WERI-Rb-1 (cell line): ENCODE measurements around the gene LY6G6D.

Source experiments
- DNase-seq: peaks from one replicate; pipeline ENCODE4 v3.0.0-alpha.2; 2020
- H3K27ac ChIP-seq: fragments of 250-450 bp; sonication (Bioruptor Pico); 2 replicates; pipeline ENCODE4 v1.5.1; 2020; ENCODE audit warnings: mild to moderate bottlenecking, moderate library complexity
- H3K27me3 ChIP-seq: fragments of 250-450 bp; sonication (Bioruptor Pico); 2 replicates; pipeline ENCODE4 v1.5.1; 2021; ENCODE audit warnings: mild to moderate bottlenecking, low read depth, moderate library complexity; ENCODE audit not compliant: insufficient read depth, severe bottlenecking
- H3K36me3 ChIP-seq: fragments of 250-450 bp; sonication (Bioruptor Pico); 2 replicates; pipeline ENCODE4 v1.5.1; 2020; ENCODE audit warnings: mild to moderate bottlenecking, moderate library complexity
- H3K4me3 ChIP-seq: 2 replicates; pipeline ENCODE4 v1.5.1; 2011; ENCODE audit warnings: low read depth, mild to moderate bottlenecking, control low read depth, low read length
- H3K9me3 ChIP-seq: fragments of 250-450 bp; sonication (Bioruptor Pico); 2 replicates; pipeline ENCODE4 v1.5.1; 2021; ENCODE audit warnings: mild to moderate bottlenecking, moderate library complexity; ENCODE audit not compliant: severe bottlenecking
- TF ChIP-seq, protein P1 (sequence below): IDR thresholded peaks from 2 replicates; pipeline ENCODE4 v1.5.1; 2011; ENCODE audit warnings: low read depth, mild to moderate bottlenecking, control low read depth, inconsistent platforms, low read length

Gene LY6G6D

DNA sequence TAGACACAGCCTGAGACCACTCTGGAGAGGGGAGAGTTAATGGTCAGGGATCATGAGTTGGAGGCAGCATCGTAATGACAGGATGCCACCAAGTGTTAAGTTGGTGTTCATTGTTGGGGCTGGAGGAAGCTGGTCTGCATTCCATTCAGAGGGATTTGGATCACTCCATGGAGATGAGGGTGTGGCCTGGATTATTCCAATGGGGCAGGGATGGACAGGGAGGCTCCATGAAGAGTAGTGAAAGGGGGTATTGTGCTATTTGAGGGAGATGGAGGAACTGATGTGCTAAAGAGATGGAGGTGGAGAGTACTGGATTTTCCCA is 48.4 kb downstream of the LY6G6D start:
- no peak overlapping the region for H3K4me3 ChIP-seq
- TF ChIP-seq, protein P1, sequence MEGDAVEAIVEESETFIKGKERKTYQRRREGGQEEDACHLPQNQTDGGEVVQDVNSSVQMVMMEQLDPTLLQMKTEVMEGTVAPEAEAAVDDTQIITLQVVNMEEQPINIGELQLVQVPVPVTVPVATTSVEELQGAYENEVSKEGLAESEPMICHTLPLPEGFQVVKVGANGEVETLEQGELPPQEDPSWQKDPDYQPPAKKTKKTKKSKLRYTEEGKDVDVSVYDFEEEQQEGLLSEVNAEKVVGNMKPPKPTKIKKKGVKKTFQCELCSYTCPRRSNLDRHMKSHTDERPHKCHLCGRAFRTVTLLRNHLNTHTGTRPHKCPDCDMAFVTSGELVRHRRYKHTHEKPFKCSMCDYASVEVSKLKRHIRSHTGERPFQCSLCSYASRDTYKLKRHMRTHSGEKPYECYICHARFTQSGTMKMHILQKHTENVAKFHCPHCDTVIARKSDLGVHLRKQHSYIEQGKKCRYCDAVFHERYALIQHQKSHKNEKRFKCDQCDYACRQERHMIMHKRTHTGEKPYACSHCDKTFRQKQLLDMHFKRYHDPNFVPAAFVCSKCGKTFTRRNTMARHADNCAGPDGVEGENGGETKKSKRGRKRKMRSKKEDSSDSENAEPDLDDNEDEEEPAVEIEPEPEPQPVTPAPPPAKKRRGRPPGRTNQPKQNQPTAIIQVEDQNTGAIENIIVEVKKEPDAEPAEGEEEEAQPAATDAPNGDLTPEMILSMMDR = no peak; the same call in 1 of the 2 replicates
- H3K36me3 ChIP-seq = no peaks in the 10 kb centered on the region
- H3K27me3 ChIP-seq = no peaks in the 10 kb centered on the region
- H3K9me3 ChIP-seq = peaks cover 5% of the 10 kb centered on the region
- DNase-seq = peak; percentile 83
- H3K27ac ChIP-seq = no peak overlapping the region

DNA sequence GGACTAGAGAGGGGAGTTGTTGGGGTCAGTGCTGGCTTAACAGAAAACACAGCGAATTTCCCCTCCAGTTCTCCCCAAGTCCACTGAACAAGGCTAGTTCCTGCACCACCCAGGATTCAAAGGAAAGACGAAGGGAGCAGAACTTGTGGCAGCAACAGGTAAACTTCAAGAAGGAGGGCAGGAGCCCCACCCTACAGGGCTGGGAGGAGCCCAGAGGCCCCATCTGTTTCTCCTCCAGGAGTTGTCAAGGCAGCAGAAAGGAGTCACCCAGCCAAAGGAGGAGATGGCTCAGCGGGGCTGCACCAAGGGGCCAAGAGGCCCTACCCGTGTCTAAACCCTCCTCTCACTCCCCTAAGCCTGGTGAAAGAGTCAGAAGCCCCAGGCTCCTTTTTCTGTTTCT is 49.0 kb downstream of the LY6G6D start:
- no peak overlapping the region for H3K4me3 ChIP-seq
- TF ChIP-seq, protein P1 = no peak
- no peak overlapping the region for H3K27ac ChIP-seq
- no peaks in the 10 kb centered on the region for H3K27me3 ChIP-seq
- H3K36me3 ChIP-seq = no peaks in the 10 kb centered on the region
- no peak for DNase-seq
- peaks cover 2% of the 10 kb centered on the region for H3K9me3 ChIP-seq

DNA sequence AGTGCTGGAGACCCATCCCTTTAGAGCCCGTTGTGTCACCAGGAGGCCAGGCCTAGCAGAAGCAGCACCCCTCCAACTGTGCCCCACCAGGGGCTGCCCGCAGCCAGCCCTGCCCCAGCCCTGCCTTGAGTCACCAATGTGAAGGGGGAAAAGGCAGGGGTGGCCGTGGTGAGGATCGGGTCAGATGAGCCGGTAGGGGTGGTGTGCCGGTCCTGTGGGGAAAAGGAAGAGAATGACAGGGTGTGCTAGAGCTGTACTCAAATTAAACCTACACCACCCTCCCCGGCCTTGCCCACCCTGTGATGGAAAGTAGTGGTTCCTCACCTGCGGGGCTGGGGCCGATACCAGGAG is 50.4 kb downstream of the LY6G6D start:
- TF ChIP-seq, protein P1 = no peak
- Histone ChIP-seq H3K27ac (no peak overlapping the region), H3K9me3 (peaks cover 2% of the 10 kb centered on the region), H3K36me3 (no peaks in the 10 kb centered on the region), H3K27me3 (no peaks in the 10 kb centered on the region), H3K4me3 (no peak overlapping the region)
- no peak for DNase-seq

DNA sequence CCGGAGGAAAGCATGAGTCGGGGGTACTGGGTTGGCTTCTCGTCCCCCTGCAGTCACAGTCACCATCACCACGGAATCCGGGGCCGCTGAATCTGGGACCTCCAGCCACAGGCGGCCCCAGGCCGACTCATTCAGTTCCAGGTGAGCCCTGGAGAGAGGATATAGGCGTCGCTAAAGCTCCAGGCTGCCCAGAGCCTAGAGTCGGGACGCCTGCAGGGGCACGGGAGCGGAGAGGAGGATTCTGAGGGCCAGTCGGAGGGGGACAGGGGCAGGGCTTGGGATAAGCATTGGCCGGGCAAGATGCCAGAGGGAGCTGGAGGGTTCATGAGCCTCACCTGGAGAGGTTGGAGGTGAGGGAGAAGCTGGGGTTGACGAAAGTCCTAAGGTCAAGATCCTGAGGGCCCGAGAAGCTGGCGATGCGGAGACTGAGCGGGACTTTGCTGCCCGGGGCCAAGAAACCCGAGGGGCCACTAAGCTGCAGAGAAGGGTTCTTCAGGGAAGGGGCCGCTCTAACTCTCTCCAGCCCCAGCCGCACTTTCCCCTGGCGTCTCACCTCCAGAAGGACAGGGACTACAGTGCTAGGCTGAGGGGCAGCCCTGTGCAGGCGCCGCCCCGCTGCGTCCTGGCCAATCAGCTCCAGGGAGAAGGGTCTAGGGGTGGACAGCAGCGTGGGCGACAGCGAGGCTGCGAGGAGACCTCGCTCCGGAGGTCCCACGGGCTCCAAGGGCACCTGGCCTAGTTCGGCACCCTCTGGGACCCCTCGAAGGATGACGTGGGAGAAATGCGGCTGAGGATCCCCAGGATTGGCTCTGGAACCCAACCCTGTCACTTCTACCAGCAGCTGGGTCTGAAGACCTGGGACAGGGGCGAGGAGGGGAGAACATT is 51.0 kb downstream of the LY6G6D start:
- H3K36me3 ChIP-seq = no peaks in the 10 kb centered on the region
- peaks cover 2% of the 10 kb centered on the region for H3K9me3 ChIP-seq
- TF ChIP-seq, protein P1 = no peak
- no peak for DNase-seq
- no peak overlapping the region for H3K4me3 ChIP-seq
- no peaks in the 10 kb centered on the region for H3K27me3 ChIP-seq
- H3K27ac ChIP-seq = no peak overlapping the region

DNA sequence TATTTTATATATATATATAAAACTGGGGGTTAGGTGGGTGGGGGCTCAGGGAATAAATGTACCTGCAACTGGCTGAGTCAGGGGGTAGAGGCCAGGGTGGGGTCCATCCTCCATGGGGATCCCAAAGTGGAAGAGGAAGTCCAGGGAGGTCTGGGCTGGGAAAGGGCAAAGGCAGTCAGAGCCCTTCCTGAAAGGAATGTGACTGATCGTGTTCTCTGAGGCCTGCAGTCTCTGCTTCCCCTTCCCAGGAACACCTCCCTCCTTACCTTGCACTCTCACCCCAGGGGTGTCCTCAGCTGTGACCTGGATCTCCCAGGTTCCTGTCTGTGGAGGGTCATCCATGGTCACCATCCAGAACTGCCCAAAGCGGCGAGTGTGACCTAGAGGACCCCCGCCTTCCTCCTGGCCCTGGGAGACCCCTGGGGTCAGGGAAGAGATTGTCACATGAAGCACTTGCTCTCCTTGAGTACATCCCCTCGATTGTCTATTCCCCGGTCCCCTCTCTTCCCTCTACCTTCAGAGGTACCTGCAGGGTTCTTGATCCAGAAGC is 52.0 kb downstream of the LY6G6D start:
- H3K4me3 ChIP-seq = no peak overlapping the region
- no peaks in the 10 kb centered on the region for H3K36me3 ChIP-seq
- no peaks in the 10 kb centered on the region for H3K27me3 ChIP-seq
- no peak overlapping the region for H3K27ac ChIP-seq
- DNase-seq = no peak
- peaks cover 2% of the 10 kb centered on the region for H3K9me3 ChIP-seq
- TF ChIP-seq, protein P1 = no peak
